ENCODE data around the gene HK1. TPM values are rescaled to one million over a fixed set of nuclear protein-coding genes. Genes with fewer than 3 reads are reported as not detected.

The HK1 gene
- total and polyA plus RNA-seq, 2 of the 4 experiments (the other 2 are of a cell fraction) = 53.7 to 90.5 TPM

DNA sequence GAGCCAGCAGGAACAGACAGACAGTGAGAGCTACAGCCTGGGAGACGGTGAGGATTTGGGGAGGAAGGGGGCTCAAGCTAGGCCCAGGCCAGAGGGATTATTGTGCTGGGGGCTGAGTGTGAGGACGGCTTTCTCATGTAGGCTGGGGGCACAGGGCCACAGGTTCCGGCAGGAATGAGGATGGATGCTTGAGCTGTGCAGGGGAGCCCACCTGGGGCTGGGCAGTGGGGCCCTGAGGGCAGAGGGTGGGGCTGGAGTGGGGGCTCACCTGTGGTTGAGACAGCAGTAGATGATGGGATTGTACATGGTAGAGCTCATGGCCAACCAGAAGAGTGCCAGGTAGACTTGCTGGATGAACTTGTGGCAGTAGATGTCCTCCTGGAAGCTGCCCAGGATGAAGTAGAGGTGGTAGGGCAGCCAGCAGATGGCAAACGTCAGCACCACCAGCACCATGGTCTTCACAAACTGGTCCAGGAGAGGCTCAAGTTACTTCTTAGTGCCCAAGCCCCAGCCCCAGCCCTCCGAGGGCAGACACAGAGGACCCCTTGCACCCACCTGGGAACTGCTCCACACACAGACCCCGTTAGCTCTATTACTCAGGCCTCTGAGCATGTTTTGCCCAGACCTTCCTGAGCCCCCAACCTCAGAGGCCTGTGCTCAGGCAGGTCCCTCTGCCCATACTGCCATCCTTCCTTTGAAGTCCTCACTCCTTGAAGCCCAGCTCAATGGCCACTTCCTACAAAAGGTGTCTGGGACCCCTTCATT, 128.7 kb downstream of the HK1 start:
- POLR2A ChIA-PET (ENCODE audit: unreplicated experiment) = interaction anchor here (0.6 kb wide), 1 partner anchor 92 kb away, joined by 5 read pairs; no protein-coding TSS in a partner anchor
- Histone ChIP-seq H2AFZ (replicated peaks; ENCODE audit: low read length, poor library complexity) (no peak overlapping the region), H3K18ac (ENCODE audit: low read depth, low read length) (no peak overlapping the region; the same call in 1 of the 2 replicates), H2AK5ac (ENCODE audit: low read depth, low read length) (no peak overlapping the region), H3K9ac (ENCODE audit: low read depth, low read length) (no peak overlapping the region), H3K4ac (ENCODE audit: low read depth, low read length) (no peak overlapping the region), H3K9me1 (ENCODE audit: insufficient read depth, low read length) (peaks cover 19% of the 10 kb centered on the region), H4K8ac (ENCODE audit: low read depth in 2 of 2, low read length in 2 of 2) (no peak overlapping the region), H3K4me2 (ENCODE audit: low read depth, low read length) (no peak overlapping the region), H2BK5ac (ENCODE audit: low read depth, low read length, poor library complexity, severe bottlenecking) (no peak overlapping the region), H3K79me1 (ENCODE audit: low read depth in 1 of 2, low read length in 2 of 2) (no peaks in the 10 kb centered on the region), H3K56ac (ENCODE audit: extremely low read depth, insufficient read depth, low read length) (no peak overlapping the region), H3K14ac (replicated peaks; ENCODE audit: low read depth, low read length) (no peak overlapping the region), H3K4me1 (ENCODE audit: control insufficient read depth, insufficient read depth, low read length) (peaks cover 12% of the 10 kb centered on the region), H3K4me3 (ENCODE audit: insufficient read depth, low read depth, low read length) (no peak overlapping the region), H2BK120ac (ENCODE audit: low read depth, low read length) (no peak overlapping the region), H2AK9ac (replicated peaks; ENCODE audit: low read depth, low read length, poor library complexity) (no peak overlapping the region), H4K5ac (ENCODE audit: low read depth, low read length) (no peak overlapping the region), H3K23ac (ENCODE audit: low read depth, low read length) (no peak overlapping the region), H4K20me1 (ENCODE audit: insufficient read depth, low read length) (peaks cover 9% of the 10 kb centered on the region; the same call in 1 of the 2 replicates), H3K27ac (ENCODE audit: insufficient read depth, low read length) (no peak overlapping the region), H4K91ac (ENCODE audit: insufficient read depth, low read depth, low read length) (no peak overlapping the region), H2BK15ac (ENCODE audit: low read depth, low read length) (no peak overlapping the region), H3K9me3 (ENCODE audit: control insufficient read depth, insufficient read depth, low read length) (no peaks in the 10 kb centered on the region), H3K27me3 (ENCODE audit: control insufficient read depth, insufficient read depth, low read length) (no peaks in the 10 kb centered on the region), H2BK20ac (ENCODE audit: low read depth, low read length) (no peak overlapping the region), H3K36me3 (ENCODE audit: control insufficient read depth, insufficient read depth, low read length) (no peaks in the 10 kb centered on the region)
- dilution Hi-C loops (cut with HindIII; ENCODE audit: low sequenced_read_pairs, unreplicated experiment) (no loop called here), intact Hi-C loops (cut with micrococcal nuclease) (no loop called here), in situ Hi-C loops (cut with MboI; ENCODE audit: low sequenced_read_pairs) (no loop called here)
- CTCF ChIA-PET = interaction anchor here (0.5 to 1.3 kb wide), 4 partner anchors 8 to 402 kb away, joined by 3 to 9 read pairs (median 3); no protein-coding TSS in a partner anchor
- WGBS, 2 experiments (ENCODE audit: extremely low coverage in 2 of 2, insufficient read length in 1 of 2) = 87% methylated on average over 3 of the region's 6 CpGs; no CpG with 5 or more reads in 1 of the 2 experiments
- BruUV-seq (replicated peaks) = no TSS peak
- TF ChIP-seq, protein P1, sequence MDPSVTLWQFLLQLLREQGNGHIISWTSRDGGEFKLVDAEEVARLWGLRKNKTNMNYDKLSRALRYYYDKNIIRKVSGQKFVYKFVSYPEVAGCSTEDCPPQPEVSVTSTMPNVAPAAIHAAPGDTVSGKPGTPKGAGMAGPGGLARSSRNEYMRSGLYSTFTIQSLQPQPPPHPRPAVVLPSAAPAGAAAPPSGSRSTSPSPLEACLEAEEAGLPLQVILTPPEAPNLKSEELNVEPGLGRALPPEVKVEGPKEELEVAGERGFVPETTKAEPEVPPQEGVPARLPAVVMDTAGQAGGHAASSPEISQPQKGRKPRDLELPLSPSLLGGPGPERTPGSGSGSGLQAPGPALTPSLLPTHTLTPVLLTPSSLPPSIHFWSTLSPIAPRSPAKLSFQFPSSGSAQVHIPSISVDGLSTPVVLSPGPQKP (IDR thresholded peaks at IDR 0.05; ENCODE audit: borderline replicate concordance, low read depth, low read length) = no peak
- TF ChIP-seq, protein P2, sequence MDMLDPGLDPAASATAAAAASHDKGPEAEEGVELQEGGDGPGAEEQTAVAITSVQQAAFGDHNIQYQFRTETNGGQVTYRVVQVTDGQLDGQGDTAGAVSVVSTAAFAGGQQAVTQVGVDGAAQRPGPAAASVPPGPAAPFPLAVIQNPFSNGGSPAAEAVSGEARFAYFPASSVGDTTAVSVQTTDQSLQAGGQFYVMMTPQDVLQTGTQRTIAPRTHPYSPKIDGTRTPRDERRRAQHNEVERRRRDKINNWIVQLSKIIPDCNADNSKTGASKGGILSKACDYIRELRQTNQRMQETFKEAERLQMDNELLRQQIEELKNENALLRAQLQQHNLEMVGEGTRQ (IDR thresholded peaks at IDR 0.05; ENCODE audit: low read depth, low read length) = no peak
- no peak for TF ChIP-seq MXI1 (IDR thresholded peaks at IDR 0.05; ENCODE audit: borderline replicate concordance, low read depth, low read length)
- no peak for TF ChIP-seq POLR2A (IDR thresholded peaks at IDR 0.05; ENCODE audit: low read depth, low read length)
- no peak for TF ChIP-seq NFE2L2 (IDR thresholded peaks at IDR 0.05; ENCODE audit: low read depth, low read length)
- no peak for TF ChIP-seq SMC3 (IDR thresholded peaks at IDR 0.05; ENCODE audit: low read depth, low read length)
- TF ChIP-seq FOS (IDR thresholded peaks at IDR 0.05; ENCODE audit: low read depth, low read length) = no peak
- TF ChIP-seq CHD1 (IDR thresholded peaks at IDR 0.05; ENCODE audit: low read depth, low read length) = no peak
- no peak for TF ChIP-seq MAZ (IDR thresholded peaks at IDR 0.05; ENCODE audit: borderline replicate concordance, low read depth, low read length)
- TF ChIP-seq RAD21 (IDR thresholded peaks at IDR 0.05; ENCODE audit: low read length) = no peak
- no peak for TF ChIP-seq MAFK (IDR thresholded peaks at IDR 0.05; ENCODE audit: low read depth, low read length)
- TF ChIP-seq, protein P3, sequence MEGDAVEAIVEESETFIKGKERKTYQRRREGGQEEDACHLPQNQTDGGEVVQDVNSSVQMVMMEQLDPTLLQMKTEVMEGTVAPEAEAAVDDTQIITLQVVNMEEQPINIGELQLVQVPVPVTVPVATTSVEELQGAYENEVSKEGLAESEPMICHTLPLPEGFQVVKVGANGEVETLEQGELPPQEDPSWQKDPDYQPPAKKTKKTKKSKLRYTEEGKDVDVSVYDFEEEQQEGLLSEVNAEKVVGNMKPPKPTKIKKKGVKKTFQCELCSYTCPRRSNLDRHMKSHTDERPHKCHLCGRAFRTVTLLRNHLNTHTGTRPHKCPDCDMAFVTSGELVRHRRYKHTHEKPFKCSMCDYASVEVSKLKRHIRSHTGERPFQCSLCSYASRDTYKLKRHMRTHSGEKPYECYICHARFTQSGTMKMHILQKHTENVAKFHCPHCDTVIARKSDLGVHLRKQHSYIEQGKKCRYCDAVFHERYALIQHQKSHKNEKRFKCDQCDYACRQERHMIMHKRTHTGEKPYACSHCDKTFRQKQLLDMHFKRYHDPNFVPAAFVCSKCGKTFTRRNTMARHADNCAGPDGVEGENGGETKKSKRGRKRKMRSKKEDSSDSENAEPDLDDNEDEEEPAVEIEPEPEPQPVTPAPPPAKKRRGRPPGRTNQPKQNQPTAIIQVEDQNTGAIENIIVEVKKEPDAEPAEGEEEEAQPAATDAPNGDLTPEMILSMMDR (conservative IDR thresholded peaks at IDR 0.05; ENCODE audit: low read depth, low read length) = no peak
- TF ChIP-seq RCOR1 (IDR thresholded peaks at IDR 0.05; ENCODE audit: insufficient replicate concordance, low read length) = no peak
- DNase-seq = no peak
- no peak for ATAC-seq (ENCODE audit: low read depth)
